CD4-positive, alpha-beta T cell treated with Interleukin-15 for 1 hour (primary cell): ENCODE data around the gene VEGFB.

ENCODE experiments used
- DNase-seq: peaks from one replicate; pipeline ENCODE4 v3.0.0-alpha.2; 2020

Gene VEGFB

GRCh38 chr11:64211181-64211872 lies 23.1 kb upstream of the VEGFB start:
- no peak for DNase-seq

- DNase-seq: no peak
These were observed 17.5 kb upstream of the VEGFB start for GRCh38 chr11:64216879-64217278.

GRCh38 chr11:64218628-64219353 lies 15.6 kb upstream of the VEGFB start:
- DNase-seq: no peak

- DNase-seq: no peak
These were observed 15.1 kb upstream of the VEGFB start for GRCh38 chr11:64219354-64219684.

GRCh38 chr11:64219755-64220154 lies 14.6 kb upstream of the VEGFB start:
- no peak for DNase-seq

- DNase-seq: no peak
These were observed 14.1 kb upstream of the VEGFB start for GRCh38 chr11:64220271-64220670.

GRCh38 chr11:64220798-64221197 lies 13.6 kb upstream of the VEGFB start:
- no peak for DNase-seq

- no peak for DNase-seq
These were observed 11.8 kb upstream of the VEGFB start for GRCh38 chr11:64222651-64223000.

GRCh38 chr11:64223001-64223651 lies 11.3 kb upstream of the VEGFB start:
- DNase-seq: no peak

- DNase-seq: no peak
These were observed 10.1 kb upstream of the VEGFB start for GRCh38 chr11:64224151-64224890.

- no peak for DNase-seq
These were observed 9.3 kb upstream of the VEGFB start for GRCh38 chr11:64224891-64225607.

GRCh38 chr11:64225608-64226506 lies 8.5 kb upstream of the VEGFB start, which contains the start of the genes NUDT22 and TRPT1:
Gene NUDT22 (plus strand): TSS chr11:64226274. CDS start chr11:64226653, 379 bp downstream.
Gene TRPT1 (minus strand): TSS chr11:64226186. CDS start chr11:64225860, 326 bp downstream.
- peak; percentile 85 for DNase-seq

GRCh38 chr11:64226507-64227051 lies 7.8 kb upstream of the VEGFB start:
- DNase-seq: peak; percentile 70

GRCh38 chr11:64227405-64227956 lies 6.9 kb upstream of the VEGFB start:
- no peak for DNase-seq

- no peak for DNase-seq
These were observed 5.2 kb upstream of the VEGFB start for GRCh38 chr11:64229090-64229743.

- no peak for DNase-seq
These were observed 4.6 kb upstream of the VEGFB start for GRCh38 chr11:64229744-64230170.

- peak; percentile 91 for DNase-seq
These were observed 4.0 kb upstream of the VEGFB start, which contains the start of gene DNAJC4 for GRCh38 chr11:64230171-64230984. Gene DNAJC4 (plus strand): TSS chr11:64230548. CDS start chr11:64230855, 307 bp downstream.

GRCh38 chr11:64230985-64231365 lies 3.4 kb upstream of the VEGFB start:
- DNase-seq: no peak

- no peak for DNase-seq
These were observed 2.8 kb upstream of the VEGFB start for GRCh38 chr11:64231546-64231945.
